ENCODE results near the gene WNT7B.

- no peak for TF ChIP-seq CTCF (IDR thresholded peaks at IDR 0.05)
- TF ChIP-seq EZH2 (IDR thresholded peaks at IDR 0.05) = no peak
Observed at GRCh38 chr22:46019351-46019750, 42.4 kb upstream of the WNT7B start.

All from neural progenitor cell (in vitro differentiated cells).